H1 (cell line): ENCODE results near the gene CDKN2B-AS1. TPM values are rescaled to one million over a fixed set of nuclear protein-coding genes. Genes with fewer than 3 reads are reported as not detected.

Experiments used
- CEBPB ChIP-seq: IDR thresholded peaks from 2 replicates; pipeline ENCODE4 v1.6.1; 2012; ENCODE audit warnings: low read depth, low read length
- EP300 ChIP-seq, 2 experiments: IDR thresholded peaks; 1 replicate in 1 of 2; 2 replicates in 1 of 2; pipeline ENCODE4 v1.6.1; 2011 to 2012; ENCODE audit warnings: low read depth in 2 of 2, low read length in 2 of 2, mild to moderate bottlenecking in 2 of 2, borderline replicate concordance in 1 of 2, inconsistent platforms in 1 of 2, moderate library complexity in 1 of 2
- KDM1A ChIP-seq: fragments of 200-600, 300-600 bp; sonication (generic); IDR thresholded peaks from 2 replicates; pipeline ENCODE4 v1.7.1; 2016; ENCODE audit warnings: mild to moderate bottlenecking, low read length, borderline replicate concordance
- POU5F1 ChIP-seq: IDR thresholded peaks from 2 replicates; pipeline ENCODE4 v1.6.1; 2011; ENCODE audit warnings: low read depth, mild to moderate bottlenecking, low read length, moderate library complexity
- RFX5 ChIP-seq: IDR thresholded peaks from 2 replicates; pipeline ENCODE4 v1.6.1; 2011; ENCODE audit warnings: low read depth, low read length, improper control_type of control experiment, borderline replicate concordance
- SP1 ChIP-seq: IDR thresholded peaks from 2 replicates; pipeline ENCODE4 v1.6.1; 2011; ENCODE audit warnings: low read depth, low read length
- TEAD4 ChIP-seq: IDR thresholded peaks from 2 replicates; pipeline ENCODE4 v1.6.1; 2012; ENCODE audit warnings: low read depth, low read length, inconsistent platforms, mixed read lengths
- YY1 ChIP-seq: IDR thresholded peaks from 2 replicates; pipeline ENCODE4 v1.6.1; 2011; ENCODE audit warnings: low read depth, mild to moderate bottlenecking, low read length
- polyA plus RNA-seq, 7 experiments: library from polyadenylated mRNA; depleted of rRNA in 3 of 7; stranded (reverse) in 5 of 7; unstranded in 2 of 7; fragments of >200 nt in 5 of 7; fragments of 200-250 nt in 2 of 7; gene quantifications; 1 replicate in 5 of 7; 2 replicates in 1 of 7; 4 replicates in 1 of 7; pipeline versions ENCODE4 v1.2.1 to v1.2.3, GENCODE V29; 2011 to 2013; ENCODE audit warnings: missing spikeins in 2 of 7, mixed read lengths in 2 of 7
- total RNA-seq: library from RNA; stranded (reverse); fragmentation: NEBNext Ultra II Directional; extraction: Animal tissue kit (Norgen Biotek cat#: 25700); gene quantifications from 2 replicates; pipeline ENCODE4 v1.2.1, GENCODE V29; 2021
- TF ChIP-seq, protein P1 (sequence below): fragments of 300-600 bp; sonication (generic); IDR thresholded peaks from 2 replicates; pipeline ENCODE4 v1.7.1; 2012; ENCODE audit warnings: low read length, moderate library complexity, mild to moderate bottlenecking, inconsistent platforms; ENCODE audit not compliant: insufficient replicate concordance

CDKN2B-AS1 gene
- total and polyA plus RNA-seq, 2 of the 8 experiments (the other 6 are each of a cell fraction or from before 2014, with no cell fraction given): not detected

DNA sequence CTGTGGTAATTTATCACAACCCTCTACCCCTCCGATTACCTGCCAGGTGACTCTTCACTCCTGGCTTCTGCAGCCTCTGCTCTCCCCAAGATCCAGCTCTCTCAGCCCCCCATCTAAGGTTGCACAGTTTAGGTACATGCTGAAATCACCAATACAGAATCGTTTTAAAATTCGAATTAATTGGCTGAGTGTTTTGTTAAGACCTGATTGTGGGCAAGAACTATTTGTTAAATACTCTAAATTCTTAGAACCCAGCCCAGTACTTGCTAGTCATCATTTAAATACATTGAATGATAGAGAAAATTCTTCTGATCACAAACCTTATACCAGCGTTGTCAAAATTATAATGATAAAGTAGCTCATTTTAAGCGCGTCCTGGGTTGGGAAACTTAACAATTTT is 162.0 kb downstream of the CDKN2B-AS1 start (continued):
- TF ChIP-seq, protein P1, sequence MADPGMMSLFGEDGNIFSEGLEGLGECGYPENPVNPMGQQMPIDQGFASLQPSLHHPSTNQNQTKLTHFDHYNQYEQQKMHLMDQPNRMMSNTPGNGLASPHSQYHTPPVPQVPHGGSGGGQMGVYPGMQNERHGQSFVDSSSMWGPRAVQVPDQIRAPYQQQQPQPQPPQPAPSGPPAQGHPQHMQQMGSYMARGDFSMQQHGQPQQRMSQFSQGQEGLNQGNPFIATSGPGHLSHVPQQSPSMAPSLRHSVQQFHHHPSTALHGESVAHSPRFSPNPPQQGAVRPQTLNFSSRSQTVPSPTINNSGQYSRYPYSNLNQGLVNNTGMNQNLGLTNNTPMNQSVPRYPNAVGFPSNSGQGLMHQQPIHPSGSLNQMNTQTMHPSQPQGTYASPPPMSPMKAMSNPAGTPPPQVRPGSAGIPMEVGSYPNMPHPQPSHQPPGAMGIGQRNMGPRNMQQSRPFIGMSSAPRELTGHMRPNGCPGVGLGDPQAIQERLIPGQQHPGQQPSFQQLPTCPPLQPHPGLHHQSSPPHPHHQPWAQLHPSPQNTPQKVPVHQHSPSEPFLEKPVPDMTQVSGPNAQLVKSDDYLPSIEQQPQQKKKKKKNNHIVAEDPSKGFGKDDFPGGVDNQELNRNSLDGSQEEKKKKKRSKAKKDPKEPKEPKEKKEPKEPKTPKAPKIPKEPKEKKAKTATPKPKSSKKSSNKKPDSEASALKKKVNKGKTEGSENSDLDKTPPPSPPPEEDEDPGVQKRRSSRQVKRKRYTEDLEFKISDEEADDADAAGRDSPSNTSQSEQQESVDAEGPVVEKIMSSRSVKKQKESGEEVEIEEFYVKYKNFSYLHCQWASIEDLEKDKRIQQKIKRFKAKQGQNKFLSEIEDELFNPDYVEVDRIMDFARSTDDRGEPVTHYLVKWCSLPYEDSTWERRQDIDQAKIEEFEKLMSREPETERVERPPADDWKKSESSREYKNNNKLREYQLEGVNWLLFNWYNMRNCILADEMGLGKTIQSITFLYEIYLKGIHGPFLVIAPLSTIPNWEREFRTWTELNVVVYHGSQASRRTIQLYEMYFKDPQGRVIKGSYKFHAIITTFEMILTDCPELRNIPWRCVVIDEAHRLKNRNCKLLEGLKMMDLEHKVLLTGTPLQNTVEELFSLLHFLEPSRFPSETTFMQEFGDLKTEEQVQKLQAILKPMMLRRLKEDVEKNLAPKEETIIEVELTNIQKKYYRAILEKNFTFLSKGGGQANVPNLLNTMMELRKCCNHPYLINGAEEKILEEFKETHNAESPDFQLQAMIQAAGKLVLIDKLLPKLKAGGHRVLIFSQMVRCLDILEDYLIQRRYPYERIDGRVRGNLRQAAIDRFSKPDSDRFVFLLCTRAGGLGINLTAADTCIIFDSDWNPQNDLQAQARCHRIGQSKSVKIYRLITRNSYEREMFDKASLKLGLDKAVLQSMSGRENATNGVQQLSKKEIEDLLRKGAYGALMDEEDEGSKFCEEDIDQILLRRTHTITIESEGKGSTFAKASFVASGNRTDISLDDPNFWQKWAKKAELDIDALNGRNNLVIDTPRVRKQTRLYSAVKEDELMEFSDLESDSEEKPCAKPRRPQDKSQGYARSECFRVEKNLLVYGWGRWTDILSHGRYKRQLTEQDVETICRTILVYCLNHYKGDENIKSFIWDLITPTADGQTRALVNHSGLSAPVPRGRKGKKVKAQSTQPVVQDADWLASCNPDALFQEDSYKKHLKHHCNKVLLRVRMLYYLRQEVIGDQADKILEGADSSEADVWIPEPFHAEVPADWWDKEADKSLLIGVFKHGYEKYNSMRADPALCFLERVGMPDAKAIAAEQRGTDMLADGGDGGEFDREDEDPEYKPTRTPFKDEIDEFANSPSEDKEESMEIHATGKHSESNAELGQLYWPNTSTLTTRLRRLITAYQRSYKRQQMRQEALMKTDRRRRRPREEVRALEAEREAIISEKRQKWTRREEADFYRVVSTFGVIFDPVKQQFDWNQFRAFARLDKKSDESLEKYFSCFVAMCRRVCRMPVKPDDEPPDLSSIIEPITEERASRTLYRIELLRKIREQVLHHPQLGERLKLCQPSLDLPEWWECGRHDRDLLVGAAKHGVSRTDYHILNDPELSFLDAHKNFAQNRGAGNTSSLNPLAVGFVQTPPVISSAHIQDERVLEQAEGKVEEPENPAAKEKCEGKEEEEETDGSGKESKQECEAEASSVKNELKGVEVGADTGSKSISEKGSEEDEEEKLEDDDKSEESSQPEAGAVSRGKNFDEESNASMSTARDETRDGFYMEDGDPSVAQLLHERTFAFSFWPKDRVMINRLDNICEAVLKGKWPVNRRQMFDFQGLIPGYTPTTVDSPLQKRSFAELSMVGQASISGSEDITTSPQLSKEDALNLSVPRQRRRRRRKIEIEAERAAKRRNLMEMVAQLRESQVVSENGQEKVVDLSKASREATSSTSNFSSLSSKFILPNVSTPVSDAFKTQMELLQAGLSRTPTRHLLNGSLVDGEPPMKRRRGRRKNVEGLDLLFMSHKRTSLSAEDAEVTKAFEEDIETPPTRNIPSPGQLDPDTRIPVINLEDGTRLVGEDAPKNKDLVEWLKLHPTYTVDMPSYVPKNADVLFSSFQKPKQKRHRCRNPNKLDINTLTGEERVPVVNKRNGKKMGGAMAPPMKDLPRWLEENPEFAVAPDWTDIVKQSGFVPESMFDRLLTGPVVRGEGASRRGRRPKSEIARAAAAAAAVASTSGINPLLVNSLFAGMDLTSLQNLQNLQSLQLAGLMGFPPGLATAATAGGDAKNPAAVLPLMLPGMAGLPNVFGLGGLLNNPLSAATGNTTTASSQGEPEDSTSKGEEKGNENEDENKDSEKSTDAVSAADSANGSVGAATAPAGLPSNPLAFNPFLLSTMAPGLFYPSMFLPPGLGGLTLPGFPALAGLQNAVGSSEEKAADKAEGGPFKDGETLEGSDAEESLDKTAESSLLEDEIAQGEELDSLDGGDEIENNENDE: no peak
- TF ChIP-seq EP300 (IDR thresholded peaks at IDR 0.05; ENCODE audit: borderline replicate concordance in 1 of 2, low read depth in 2 of 2, low read length in 2 of 2) (no peak), RFX5 (no peak), YY1 (no peak), KDM1A (no peak), CEBPB (no peak), POU5F1 (no peak), SP1 (no peak), TEAD4 (no peak)
